ENCODE data around the gene MBD1. TPM values are rescaled to one million over a fixed set of nuclear protein-coding genes. Genes with fewer than 3 reads are reported as not detected.
A peak's percentile ranks its signal among the peaks of the same experiment; 100 is the strongest.

MBD1 gene
- polyA plus RNA-seq, 6 donors from 2014 or later: 23.4 to 42.4 (median 25.0) TPM

DNA sequence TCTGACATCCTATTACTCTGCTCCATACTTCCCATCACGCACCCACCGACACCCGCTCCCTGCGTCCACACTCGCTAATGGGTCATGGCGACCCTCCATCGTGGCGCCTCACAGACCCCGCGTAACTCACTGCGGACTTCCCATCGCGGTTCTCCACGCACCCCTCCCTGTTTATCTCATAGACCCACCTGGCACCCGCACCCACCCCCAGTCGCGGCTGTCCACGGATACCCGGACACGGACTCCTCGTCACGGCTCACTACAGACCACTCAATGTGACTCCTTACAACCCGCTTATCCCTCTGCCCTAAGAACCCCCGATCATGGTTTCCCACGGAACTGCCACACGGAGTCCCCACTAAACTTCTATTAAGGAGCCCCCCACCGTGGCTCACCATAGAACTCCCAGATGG, 5.7 kb upstream of the MBD1 start:
- no peak for DNase-seq
- no peaks in the 10 kb centered on the region for H3K9me3 Mint-ChIP-seq

DNA sequence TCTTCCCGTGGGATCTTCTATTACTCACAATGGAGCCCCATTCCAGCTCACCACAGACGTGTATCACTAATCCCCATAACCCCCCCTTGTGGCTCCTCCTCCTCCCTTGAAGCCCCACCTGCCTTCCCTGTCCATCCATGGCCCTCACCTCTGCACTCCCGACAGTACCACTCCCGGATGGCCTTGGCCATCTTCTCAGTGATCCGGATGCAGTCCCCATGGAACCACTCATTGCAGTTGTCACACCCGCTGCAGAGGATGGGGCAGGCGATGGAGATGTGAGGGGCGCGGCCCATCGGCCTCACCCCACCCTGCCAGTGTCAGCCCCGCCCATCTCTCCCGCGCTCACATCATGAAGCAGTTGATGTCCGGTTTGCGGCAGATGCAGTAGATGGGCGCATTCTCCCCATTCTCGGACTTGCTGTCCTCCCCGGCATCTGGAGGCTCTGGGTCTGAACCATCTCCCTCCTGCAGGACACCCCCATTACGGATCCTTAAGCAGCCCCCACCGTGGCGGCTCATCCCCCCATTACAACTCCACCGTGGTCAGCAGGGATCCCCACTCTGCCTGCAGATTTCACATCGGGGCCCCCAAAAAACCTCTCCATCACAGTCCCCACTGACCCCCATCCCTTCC, 5.2 kb upstream of the MBD1 start:
- Mint-ChIP-seq H3K27me3 (no peaks in the 10 kb centered on the region), H3K9me3 (no peaks in the 10 kb centered on the region), H3K27ac (peak overlapping the region in 5 of 6 donors; percentile 67 to 98 (median 87)), H3K36me3 (peaks cover 8 to 40% of the 10 kb centered on the region in 2 donors), H3K4me3 (peak overlapping the region; percentile 89 to 100 (median 98)), H3K4me1 (peaks cover 40 to 57% (median 44%) of the 10 kb centered on the region in 3 donors)
- DNase-seq: no peak
- no peak for ATAC-seq (ENCODE audit: low read depth in 2 of 2)

More for the DNA sequence above, 5.7 kb upstream of the MBD1 start:
- Mint-ChIP-seq H3K27me3 (no peaks in the 10 kb centered on the region), H3K27ac (peak overlapping the region; percentile 67 to 98 (median 94)), H3K4me1 (peaks cover 34 to 54% (median 41%) of the 10 kb centered on the region in 3 donors), H3K4me3 (peak overlapping the region; percentile 89 to 100 (median 98)), H3K36me3 (peaks cover 8 to 38% of the 10 kb centered on the region in 2 donors)
- no peak for ATAC-seq (ENCODE audit: low read depth in 2 of 2)

DNA sequence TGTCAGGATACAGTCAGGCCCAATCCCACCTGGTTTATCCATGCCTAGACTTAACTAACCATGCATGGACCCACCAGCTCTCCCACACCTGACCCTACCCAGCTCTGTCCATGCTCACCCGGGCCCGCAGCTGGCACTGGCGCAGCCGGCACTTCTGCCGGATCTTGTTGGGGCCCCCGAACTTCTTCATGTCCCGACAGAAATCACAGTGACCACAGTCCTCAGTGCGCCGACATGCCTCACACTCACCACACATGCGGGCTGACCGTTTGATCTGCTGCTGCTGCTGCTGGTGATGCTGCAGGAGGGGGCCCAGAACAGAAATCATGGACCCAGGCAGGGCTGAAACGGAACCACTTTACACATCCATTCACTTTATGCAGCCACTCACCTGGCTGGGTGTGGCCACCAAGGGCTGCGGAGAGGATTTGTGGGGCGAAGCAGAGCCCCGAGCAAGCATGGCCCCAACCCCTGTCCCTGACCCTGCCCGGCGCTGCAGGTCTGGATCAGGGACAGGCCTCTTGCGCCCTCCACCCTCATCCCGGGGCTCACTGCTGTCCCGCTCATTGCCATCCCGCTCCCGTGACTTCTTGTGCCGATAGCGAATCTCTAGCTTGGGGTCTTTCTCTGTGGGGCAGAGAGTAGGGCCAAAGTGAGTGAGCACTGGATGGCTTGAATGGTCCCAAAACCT, 4.5 kb upstream of the MBD1 start:
- Mint-ChIP-seq H3K9me3 (no peaks in the 10 kb centered on the region), H3K4me3 (peak overlapping the region; percentile 30 to 100 (median 97)), H3K27me3 (no peaks in the 10 kb centered on the region), H3K4me1 (peaks cover 47 to 63% (median 51%) of the 10 kb centered on the region in 3 donors), H3K27ac (peak overlapping the region in 1 of 6 donors; percentile 65), H3K36me3 (peaks cover 8 to 46% of the 10 kb centered on the region in 2 donors)
- no peak for DNase-seq
- ATAC-seq (ENCODE audit: low read depth in 2 of 2): no peak

DNA sequence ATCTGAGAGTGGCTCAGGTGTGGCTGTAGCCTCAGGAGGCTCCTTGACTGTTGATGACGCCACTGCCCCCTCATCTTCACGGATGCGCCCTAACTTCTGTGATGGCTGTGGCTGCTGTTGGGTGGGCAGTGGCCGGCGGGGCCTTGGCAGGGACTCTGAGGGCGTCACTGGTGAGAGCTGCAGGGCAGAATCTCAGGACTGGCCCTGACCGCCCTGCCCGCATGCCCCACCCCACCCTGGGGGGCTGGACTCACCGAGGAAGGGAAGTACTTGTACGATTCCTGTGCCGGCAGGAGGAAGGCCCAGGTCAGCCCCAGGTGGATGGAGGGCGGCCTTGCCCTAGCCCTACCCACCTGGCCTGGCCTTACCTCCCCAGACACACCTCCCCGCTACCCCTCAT, 3.7 kb upstream of the MBD1 start:
- Mint-ChIP-seq H3K9me3 (no peaks in the 10 kb centered on the region), H3K4me1 (peaks cover 54 to 70% (median 58%) of the 10 kb centered on the region in 3 donors), H3K27me3 (no peaks in the 10 kb centered on the region), H3K27ac (no peak overlapping the region), H3K4me3 (peak overlapping the region in 4 of 8 donors; percentile 8 to 85 (median 62)), H3K36me3 (peaks cover 8 to 46% of the 10 kb centered on the region in 2 donors)
- no peak for DNase-seq
- ATAC-seq (ENCODE audit: low read depth in 2 of 2): no peak

DNA sequence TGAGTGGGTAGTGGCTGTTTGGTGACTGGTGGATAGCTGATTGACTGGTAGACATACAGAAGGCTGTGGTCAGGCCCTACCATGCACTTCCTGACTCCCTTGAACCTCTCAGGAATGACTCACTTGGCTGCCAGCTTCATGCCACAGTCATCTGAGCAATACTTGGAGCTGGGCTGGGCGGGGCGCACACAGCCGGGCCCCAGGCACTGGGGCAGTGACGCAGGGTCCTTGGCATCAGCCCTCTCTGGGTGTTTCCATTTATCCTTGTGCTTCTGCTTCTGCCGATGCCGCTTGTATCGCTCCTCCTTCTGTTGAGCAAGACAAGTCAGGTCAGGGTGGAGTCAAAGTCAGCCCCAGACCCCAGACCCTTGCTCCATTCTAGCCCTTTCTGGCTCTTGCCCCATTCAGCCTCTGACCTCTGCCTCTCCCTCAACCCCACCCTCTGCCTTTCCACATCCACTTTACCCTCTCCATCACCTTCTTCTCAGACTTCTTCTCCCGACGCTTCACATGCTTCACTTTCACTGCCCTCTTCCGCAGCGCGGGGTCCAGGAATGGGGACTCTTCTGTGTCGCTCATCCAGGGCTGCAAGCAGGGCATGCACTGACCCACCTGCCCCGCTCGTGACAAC, 3.0 kb upstream of the MBD1 start:
- Mint-ChIP-seq H3K27me3 (no peaks in the 10 kb centered on the region), H3K4me1 (peaks cover 60 to 72% (median 61%) of the 10 kb centered on the region in 3 donors), H3K36me3 (peaks cover 8 to 46% of the 10 kb centered on the region in 2 donors), H3K4me3 (peak overlapping the region; percentile 31 to 100 (median 91)), H3K27ac (peak overlapping the region in 1 of 6 donors; percentile 37), H3K9me3 (no peaks in the 10 kb centered on the region)
- ATAC-seq (ENCODE audit: low read depth in 2 of 2) (no peak), DNase-seq (no peak)

DNA sequence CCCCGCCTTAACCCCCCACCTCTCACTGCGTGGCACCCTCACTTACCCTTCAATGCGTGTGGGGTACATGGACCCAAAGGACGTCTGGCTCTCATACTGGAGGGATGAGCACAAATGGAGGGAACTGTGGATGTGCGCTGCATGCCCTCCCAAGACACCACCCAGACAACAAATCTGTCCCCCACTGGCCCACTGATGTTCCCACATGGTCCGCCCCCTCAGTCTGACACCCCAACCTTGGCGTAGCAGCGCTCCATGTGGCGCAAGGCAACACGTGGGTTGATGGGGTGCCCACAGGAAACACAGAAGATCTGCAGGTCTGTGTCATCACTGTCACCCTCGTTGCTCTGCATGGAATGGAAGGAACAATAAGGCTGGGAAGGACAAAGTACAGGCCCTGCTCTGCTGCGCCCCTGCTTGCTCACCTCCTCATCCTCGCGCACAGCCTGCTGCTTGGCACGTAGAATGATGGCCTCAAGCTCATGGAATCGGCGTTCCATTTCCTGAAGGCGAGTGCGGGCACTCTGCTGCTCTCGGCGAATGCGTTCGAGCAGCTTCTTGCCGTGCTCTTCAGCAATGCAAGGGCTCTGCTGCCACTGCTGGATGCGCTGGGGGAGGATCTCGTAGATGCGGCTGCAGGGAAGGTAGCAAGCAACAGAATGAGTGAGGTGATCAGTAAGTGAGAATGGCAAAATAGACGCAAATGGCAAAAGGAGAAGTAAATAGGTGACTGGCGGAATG, 2.3 kb upstream of the MBD1 start:
- Mint-ChIP-seq H3K4me3 (peak overlapping the region; percentile 31 to 100 (median 91)), H3K27ac (peak overlapping the region in 3 of 6 donors; percentile 15 to 79 (median 70)), H3K9me3 (no peaks in the 10 kb centered on the region), H3K27me3 (no peaks in the 10 kb centered on the region), H3K36me3 (peaks cover 8 to 46% of the 10 kb centered on the region in 2 donors), H3K4me1 (peaks cover 61 to 67% (median 66%) of the 10 kb centered on the region in 3 donors)
- ATAC-seq (ENCODE audit: low read depth in 2 of 2): no peak
- DNase-seq: no peak

DNA sequence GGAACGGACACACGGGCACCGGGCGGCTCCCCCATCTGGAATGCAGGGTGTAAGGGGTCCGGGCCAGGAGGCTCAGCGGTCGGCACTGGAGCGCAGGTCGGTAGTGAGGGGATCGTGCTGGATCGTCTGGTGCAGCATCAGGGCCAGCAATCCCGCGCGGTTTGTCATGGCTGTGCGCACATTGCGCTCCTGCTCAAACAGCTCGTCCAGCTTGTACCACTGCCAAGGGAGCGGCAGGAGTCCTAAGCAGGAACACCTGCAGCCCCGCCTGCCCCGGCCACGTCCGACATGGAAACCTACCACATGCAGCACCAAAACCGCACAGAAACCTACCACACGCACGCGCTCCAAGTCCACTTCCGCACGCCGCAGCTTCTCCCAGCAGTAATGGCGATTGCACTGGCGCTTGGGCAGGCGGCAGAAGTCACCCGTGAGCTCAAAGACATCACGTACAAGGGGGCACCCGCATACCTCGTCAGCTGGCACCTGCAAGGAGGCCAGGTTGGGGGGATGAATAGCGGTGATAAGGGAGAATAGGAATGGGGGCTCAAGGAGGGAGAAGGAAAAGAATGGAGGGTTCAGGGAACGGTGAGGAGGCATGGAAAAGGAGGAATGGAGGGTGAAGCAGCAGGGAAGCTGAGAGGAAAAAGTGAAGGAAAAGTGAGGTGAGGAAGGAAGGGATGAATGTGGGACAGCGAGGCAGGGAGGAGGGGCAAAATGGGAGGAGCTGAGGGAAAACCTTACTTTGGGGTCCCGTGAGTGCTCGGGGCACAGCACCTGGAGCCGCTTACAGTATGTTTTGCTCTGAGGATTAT, 1.4 kb upstream of the MBD1 start:
- no peaks in the 10 kb centered on the region for H3K27me3 Mint-ChIP-seq
- no peaks in the 10 kb centered on the region for H3K9me3 Mint-ChIP-seq
- no peak for DNase-seq
- H3K4me1 Mint-ChIP-seq: peaks cover 61 to 67% (median 66%) of the 10 kb centered on the region in 3 donors
- H3K36me3 Mint-ChIP-seq: peaks cover 8 to 45% of the 10 kb centered on the region in 2 donors
- no peak for ATAC-seq (ENCODE audit: low read depth in 2 of 2)
- peak overlapping the region; percentile 75 to 100 (median 98) for H3K4me3 Mint-ChIP-seq
- H3K27ac Mint-ChIP-seq: peak overlapping the region in 4 of 6 donors; percentile 72 to 96 (median 82)

DNA sequence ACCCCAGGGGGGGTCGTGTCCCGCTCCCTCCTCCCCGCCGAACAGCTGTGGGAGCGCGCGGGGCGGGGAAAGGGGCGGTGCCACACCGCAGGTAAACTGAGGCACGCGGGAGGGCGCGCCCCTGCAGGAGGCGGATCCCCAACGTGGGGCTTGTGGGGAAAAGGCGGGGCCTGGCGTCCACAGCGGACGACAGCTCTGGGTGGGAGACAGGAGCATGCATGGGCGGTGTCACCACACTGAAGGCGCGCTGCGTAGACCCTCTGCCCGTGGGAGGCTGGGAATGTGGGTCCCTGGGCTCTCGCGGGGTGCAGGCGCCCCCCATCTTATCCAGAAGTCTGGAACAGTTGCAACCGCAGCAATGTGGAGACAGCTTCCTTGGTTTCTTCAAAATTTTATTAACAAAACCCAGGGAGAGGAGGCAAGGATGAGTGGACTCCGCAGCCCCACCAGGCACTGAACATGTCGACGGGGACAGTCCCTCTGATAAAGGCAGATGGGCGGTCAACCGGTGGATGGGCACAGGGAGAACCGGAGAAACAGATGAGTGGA, 723 bp upstream of the MBD1 start:
- peaks cover 8 to 39% of the 10 kb centered on the region in 2 donors for H3K36me3 Mint-ChIP-seq
- H3K27me3 Mint-ChIP-seq: no peaks in the 10 kb centered on the region
- peak overlapping the region; percentile 95 to 100 (median 98) for H3K4me3 Mint-ChIP-seq
- H3K27ac Mint-ChIP-seq: peak overlapping the region; percentile 83 to 98 (median 97)
- DNase-seq (no peak), ATAC-seq (ENCODE audit: low read depth in 2 of 2) (no peak)
- H3K9me3 Mint-ChIP-seq: no peaks in the 10 kb centered on the region
- H3K4me1 Mint-ChIP-seq: peaks cover 55 to 60% (median 59%) of the 10 kb centered on the region in 3 donors

DNA sequence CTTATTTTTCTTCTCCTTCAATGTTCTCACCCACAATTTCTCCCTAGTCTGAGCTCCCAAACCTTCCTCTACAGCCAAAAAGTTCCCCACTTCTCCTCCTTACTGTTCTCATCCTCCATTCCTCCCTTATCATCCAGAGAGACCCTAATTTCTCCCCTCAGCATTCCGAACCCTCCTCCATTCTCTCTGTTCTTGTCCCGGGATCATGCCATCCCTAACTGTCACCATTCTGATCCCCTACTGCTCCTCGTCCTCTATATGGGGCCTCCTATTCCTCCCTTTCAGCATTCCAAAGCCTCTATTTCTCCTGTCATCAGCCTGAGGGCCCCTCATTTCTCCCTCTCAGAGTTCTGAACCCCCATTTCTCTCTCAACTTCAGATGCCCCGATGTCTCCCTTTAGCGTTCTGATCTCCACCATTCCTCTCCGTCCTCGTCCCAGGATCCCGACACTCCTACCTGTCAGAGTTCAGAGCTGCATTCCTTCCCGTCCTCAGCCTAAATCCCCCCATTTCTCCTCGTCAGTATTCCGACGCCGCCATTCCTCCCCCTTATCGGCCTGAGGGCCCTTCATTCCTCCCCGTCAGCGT, 522 bp downstream of the MBD1 start:
- Mint-ChIP-seq H3K4me1 (peaks cover 49 to 54% (median 51%) of the 10 kb centered on the region in 3 donors), H3K9me3 (no peaks in the 10 kb centered on the region), H3K27ac (peak overlapping the region; percentile 91 to 98 (median 97)), H3K4me3 (peak overlapping the region; percentile 95 to 100 (median 98)), H3K36me3 (peaks cover 19 to 51% of the 10 kb centered on the region in 2 donors), H3K27me3 (no peaks in the 10 kb centered on the region)
- ATAC-seq (ENCODE audit: low read depth in 2 of 2) (no peak), DNase-seq (no peak)

DNA sequence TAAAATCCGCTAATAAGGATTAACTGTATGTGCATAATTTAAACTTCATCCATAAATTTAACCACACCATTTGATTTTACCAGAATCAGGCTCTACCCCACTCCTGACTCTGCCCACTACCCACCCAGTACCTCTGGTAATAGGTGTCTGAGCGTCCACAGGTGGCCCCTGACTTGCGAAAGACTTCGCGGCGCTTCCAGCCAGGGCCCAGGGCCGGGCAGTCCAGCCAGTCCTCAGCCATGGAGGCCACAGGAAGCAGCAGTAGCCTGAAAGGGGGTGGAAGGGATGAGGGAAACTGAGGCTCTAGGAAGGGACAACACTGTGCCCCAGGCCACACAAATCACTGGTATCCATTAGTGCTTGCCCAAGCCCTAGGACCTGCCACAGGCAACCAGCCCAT, 1.6 kb downstream of the MBD1 start:
- no peak for DNase-seq
- H3K27ac Mint-ChIP-seq: peak overlapping the region in 2 of 6 donors; percentile 63 to 98
- H3K9me3 Mint-ChIP-seq: no peaks in the 10 kb centered on the region
- peak overlapping the region; percentile 95 to 100 (median 98) for H3K4me3 Mint-ChIP-seq
- no peak for ATAC-seq (ENCODE audit: low read depth in 2 of 2)
- no peaks in the 10 kb centered on the region for H3K27me3 Mint-ChIP-seq
- peaks cover 44 to 49% (median 47%) of the 10 kb centered on the region in 3 donors for H3K4me1 Mint-ChIP-seq
- H3K36me3 Mint-ChIP-seq: peaks cover 25 to 57% of the 10 kb centered on the region in 2 donors

DNA sequence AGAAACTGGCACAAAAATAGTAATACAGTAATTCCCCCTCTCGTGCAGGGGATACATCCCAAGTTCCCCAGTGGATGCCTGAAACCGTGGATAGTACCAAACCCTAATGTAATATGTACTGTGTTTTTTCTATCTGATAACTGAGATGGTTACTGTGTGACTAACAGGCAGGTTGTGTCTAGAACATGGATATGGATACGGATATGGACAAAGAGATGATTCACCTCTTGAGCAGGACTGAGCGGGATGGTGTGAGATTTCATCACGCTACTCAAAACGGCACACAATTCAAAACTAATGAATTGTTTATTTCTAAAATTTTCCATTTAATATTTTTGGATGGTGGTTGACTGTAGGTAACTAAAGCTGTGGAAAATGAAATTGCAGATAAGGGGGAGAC, 3.4 kb downstream of the MBD1 start:
- no peak for DNase-seq
- H3K27me3 Mint-ChIP-seq: no peaks in the 10 kb centered on the region
- no peak overlapping the region for H3K27ac Mint-ChIP-seq
- ATAC-seq (ENCODE audit: low read depth in 2 of 2): no peak
- H3K9me3 Mint-ChIP-seq: no peaks in the 10 kb centered on the region
- peaks cover 28 to 51% (median 46%) of the 10 kb centered on the region in 3 donors for H3K4me1 Mint-ChIP-seq
- peaks cover 22 to 51% of the 10 kb centered on the region in 2 donors for H3K36me3 Mint-ChIP-seq
- H3K4me3 Mint-ChIP-seq: peak overlapping the region in 1 of 8 donors; percentile 20

DNA sequence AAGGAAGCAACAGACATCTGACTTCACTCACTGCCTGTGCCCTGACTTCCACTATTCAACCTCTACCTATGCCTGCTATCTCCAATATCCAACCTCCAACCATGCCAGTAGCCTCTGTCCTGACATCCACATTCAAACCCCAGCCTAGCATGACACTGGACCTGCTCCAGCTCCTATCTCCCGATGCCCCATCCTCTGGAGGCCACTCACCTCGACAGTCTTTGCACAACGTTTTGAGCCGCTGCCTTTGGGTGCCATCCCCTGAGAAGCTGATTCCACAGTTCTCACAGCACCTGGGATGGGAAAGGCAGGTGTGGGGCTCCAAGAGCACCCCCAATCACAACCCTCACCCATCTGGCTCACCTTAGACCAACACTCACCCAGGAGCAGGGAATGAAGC, 4.9 kb downstream of the MBD1 start:
- ATAC-seq (ENCODE audit: low read depth in 2 of 2) (no peak), DNase-seq (no peak)
- Mint-ChIP-seq H3K9me3 (no peaks in the 10 kb centered on the region), H3K27ac (peak overlapping the region in 1 of 6 donors; percentile 78), H3K4me3 (peak overlapping the region in 1 of 8 donors; percentile 38), H3K36me3 (peaks cover 22 to 46% of the 10 kb centered on the region in 2 donors), H3K27me3 (no peaks in the 10 kb centered on the region), H3K4me1 (peaks cover 18 to 42% (median 36%) of the 10 kb centered on the region in 3 donors)

All from naive B cell (primary cell).